Activated CD4-positive, CD25-positive, alpha-beta regulatory T cell treated with anti-CD3 and anti-CD28 coated beads, Interleukin-2, amount 50 U/mL, for 24 hours (primary cell): ENCODE results near the gene MB21D2.

Experiments
- ATAC-seq, 2 donors: fragments of 150-1000 bp; cut with Tn5 transposase; one replicate each; pipeline ENCODE4 v1.10.0; 2021; ENCODE audit warnings: mild to moderate bottlenecking in 1 of 2, moderate library complexity in 1 of 2

MB21D2 gene

GRCh38 chr3:192831801-192832347 lies 85.8 kb downstream of the MB21D2 start:
- ATAC-seq: no peak

- ATAC-seq: peak in 1 of 2 donors; percentile 40
These were observed 86.5 kb downstream of the MB21D2 start for GRCh38 chr3:192831111-192831644.

- no peak for ATAC-seq
These were observed 87.2 kb downstream of the MB21D2 start for GRCh38 chr3:192830291-192831110.

- ATAC-seq: no peak
These were observed 89.6 kb downstream of the MB21D2 start for GRCh38 chr3:192827863-192828594.

- ATAC-seq: peak in 1 of 2 donors; percentile 82
These were observed 90.4 kb downstream of the MB21D2 start for GRCh38 chr3:192827208-192827607.

GRCh38 chr3:192826214-192827006 lies 91.2 kb downstream of the MB21D2 start:
- no peak for ATAC-seq

- ATAC-seq: no peak
These were observed 91.9 kb downstream of the MB21D2 start for GRCh38 chr3:192825657-192826200.

- ATAC-seq: no peak
These were observed 92.4 kb downstream of the MB21D2 start for GRCh38 chr3:192825216-192825615.

GRCh38 chr3:192824313-192824712 lies 93.3 kb downstream of the MB21D2 start:
- no peak for ATAC-seq

- no peak for ATAC-seq
These were observed 96.5 kb downstream of the MB21D2 start for GRCh38 chr3:192821161-192821560.

- no peak for ATAC-seq
These were observed 97.5 kb downstream of the MB21D2 start for GRCh38 chr3:192820161-192820560.

- peak; percentile 78 to 83 for ATAC-seq
These were observed 98.6 kb downstream of the MB21D2 start for GRCh38 chr3:192819001-192819569.

- no peak for ATAC-seq
These were observed 99.5 kb downstream of the MB21D2 start for GRCh38 chr3:192818126-192818525.

GRCh38 chr3:192817506-192817905 lies 100.2 kb downstream of the MB21D2 start:
- ATAC-seq: peak in 1 of 2 donors; percentile 7

GRCh38 chr3:192817053-192817452 lies 100.6 kb downstream of the MB21D2 start:
- ATAC-seq: peak; percentile 84 to 86

- no peak for ATAC-seq
These were observed 101.3 kb downstream of the MB21D2 start for GRCh38 chr3:192816351-192816750.

- ATAC-seq: no peak
These were observed 104.8 kb downstream of the MB21D2 start for GRCh38 chr3:192812743-192813383.

GRCh38 chr3:192805711-192806110 lies 111.9 kb downstream of the MB21D2 start:
- ATAC-seq: no peak

- ATAC-seq: no peak
These were observed 113.2 kb downstream of the MB21D2 start for GRCh38 chr3:192804502-192804901.

GRCh38 chr3:192802957-192803899 lies 114.4 kb downstream of the MB21D2 start:
- ATAC-seq: no peak
